IPS-18c (cell line): ENCODE results near the gene GALNT7.

Experiments
- H3K4me3 ChIP-seq: 2 replicates; pipeline ENCODE4 v1.7.0; 2013; ENCODE audit warnings: low read depth, mild to moderate bottlenecking, low read length, moderate library complexity; ENCODE audit not compliant: insufficient read depth
- H3K9me3 ChIP-seq: one replicate; pipeline ENCODE4 v1.6.1; 2013; ENCODE audit warnings: mild to moderate bottlenecking, low read length, moderate library complexity; ENCODE audit not compliant: control insufficient read depth, insufficient read depth

GALNT7 gene

GRCh38 chr4:173289353-173289727 is 120.7 kb downstream of the GALNT7 start:
- Histone ChIP-seq H3K9me3 (no peaks in the 10 kb centered on the region), H3K4me3 (no peak overlapping the region)

DNA sequence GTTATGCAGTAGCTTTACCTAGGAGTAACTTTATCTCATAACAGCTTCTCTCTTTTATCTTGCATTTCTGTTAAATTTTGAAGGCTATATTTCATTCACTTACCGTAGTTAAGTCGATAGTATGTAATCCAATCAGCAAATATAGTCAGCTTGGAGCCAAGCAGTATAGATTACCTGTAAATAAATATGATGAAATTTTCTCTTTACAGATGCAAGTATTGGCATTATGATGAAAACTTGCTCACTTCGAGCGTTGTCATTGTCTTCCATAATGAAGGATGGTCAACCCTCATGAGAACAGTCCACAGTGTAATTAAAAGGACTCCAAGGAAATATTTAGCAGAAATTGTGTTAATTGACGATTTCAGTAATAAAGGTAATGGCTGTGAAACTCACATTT is 123.3 kb downstream of the GALNT7 start:
- H3K4me3 ChIP-seq = no peak overlapping the region
- no peaks in the 10 kb centered on the region for H3K9me3 ChIP-seq

- no peaks in the 10 kb centered on the region for H3K9me3 ChIP-seq
- H3K4me3 ChIP-seq = no peak overlapping the region
Measured at GRCh38 chr4:173293663-173294062, 125.1 kb downstream of the GALNT7 start.

GRCh38 chr4:173294444-173294843 is 125.8 kb downstream of the GALNT7 start:
- no peaks in the 10 kb centered on the region for H3K9me3 ChIP-seq
- no peak overlapping the region for H3K4me3 ChIP-seq

- no peaks in the 10 kb centered on the region for H3K9me3 ChIP-seq
- no peak overlapping the region for H3K4me3 ChIP-seq
Measured at GRCh38 chr4:173301518-173302201, 133.0 kb downstream of the GALNT7 start.

- H3K4me3 ChIP-seq = no peak overlapping the region
Measured at GRCh38 chr4:173307778-173308177, 139.2 kb downstream of the GALNT7 start.

GRCh38 chr4:173311368-173311767 is 142.8 kb downstream of the GALNT7 start:
- Histone ChIP-seq H3K9me3 (no peaks in the 10 kb centered on the region), H3K4me3 (no peak overlapping the region)

More at GRCh38 chr4:173307778-173308177, 139.2 kb downstream of the GALNT7 start:
- H3K9me3 ChIP-seq = no peaks in the 10 kb centered on the region

DNA sequence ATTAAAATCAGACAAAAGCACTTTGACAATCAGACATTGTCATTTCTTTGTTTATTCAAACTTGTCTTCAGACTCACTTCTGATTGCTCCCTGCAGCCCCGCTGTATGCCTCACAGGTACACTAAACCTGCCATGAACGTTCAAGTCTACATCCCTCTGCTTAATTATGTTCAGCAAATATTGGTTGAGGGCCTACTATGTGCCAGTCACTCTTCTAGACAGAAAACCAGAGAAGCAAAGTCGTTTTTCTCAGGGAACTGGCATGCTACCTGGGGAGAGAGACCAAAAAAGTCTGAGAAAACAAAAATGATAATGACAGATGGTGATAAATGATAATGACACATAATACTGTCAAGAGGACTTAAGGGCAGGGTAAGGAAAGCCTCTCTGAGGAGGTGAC is 146.1 kb downstream of the GALNT7 start:
- Histone ChIP-seq H3K9me3 (no peaks in the 10 kb centered on the region), H3K4me3 (no peak overlapping the region)

DNA sequence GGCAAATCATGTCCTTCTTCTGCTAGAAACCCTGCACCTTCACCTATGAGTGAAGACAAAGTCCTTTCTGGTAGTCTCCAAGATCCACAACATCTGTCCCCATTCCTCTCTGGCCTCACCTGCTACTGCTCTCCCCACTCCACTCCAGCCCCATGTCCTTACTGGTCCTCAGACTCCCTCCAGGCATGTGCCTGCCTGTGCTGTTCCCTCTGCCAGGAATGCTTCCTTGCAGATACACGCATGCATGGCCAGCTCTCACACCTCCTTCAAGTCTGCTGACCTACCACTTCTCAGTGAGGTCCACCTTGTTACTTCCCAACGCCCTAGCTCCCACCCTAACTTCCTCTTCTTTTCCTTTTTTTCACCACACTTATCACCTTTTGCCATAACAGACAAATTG is 147.4 kb downstream of the GALNT7 start:
- Histone ChIP-seq H3K4me3 (no peak overlapping the region), H3K9me3 (no peaks in the 10 kb centered on the region)

DNA sequence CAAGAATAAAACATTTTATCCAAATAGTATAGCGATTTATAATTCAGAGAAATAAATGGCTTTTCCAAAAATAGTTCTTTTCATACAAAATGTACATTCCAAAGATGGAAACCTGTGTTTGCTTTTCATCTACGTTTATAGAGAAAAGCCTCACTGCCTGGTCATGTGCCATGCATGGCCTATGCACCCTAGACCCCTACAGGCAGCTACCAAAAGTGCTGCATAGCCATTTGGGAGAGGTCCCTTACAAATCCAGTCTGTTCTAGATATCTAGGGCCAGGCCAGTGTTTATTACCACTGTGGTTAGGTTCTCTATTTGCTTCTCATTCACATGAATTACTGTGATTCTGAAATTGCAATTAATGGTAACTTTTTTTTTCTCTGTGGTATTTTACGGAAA is 148.4 kb downstream of the GALNT7 start:
- no peak overlapping the region for H3K4me3 ChIP-seq
- H3K9me3 ChIP-seq = no peaks in the 10 kb centered on the region

- H3K4me3 ChIP-seq = no peak overlapping the region
Measured at GRCh38 chr4:173318240-173318639, 149.6 kb downstream of the GALNT7 start.

GRCh38 chr4:173318648-173319211 is 150.1 kb downstream of the GALNT7 start:
- no peaks in the 10 kb centered on the region for H3K9me3 ChIP-seq
- no peak overlapping the region for H3K4me3 ChIP-seq

More at GRCh38 chr4:173318240-173318639, 149.6 kb downstream of the GALNT7 start:
- no peaks in the 10 kb centered on the region for H3K9me3 ChIP-seq

- Histone ChIP-seq H3K9me3 (no peaks in the 10 kb centered on the region), H3K4me3 (no peak overlapping the region)
Measured at GRCh38 chr4:173319696-173320095, 151.1 kb downstream of the GALNT7 start.

DNA sequence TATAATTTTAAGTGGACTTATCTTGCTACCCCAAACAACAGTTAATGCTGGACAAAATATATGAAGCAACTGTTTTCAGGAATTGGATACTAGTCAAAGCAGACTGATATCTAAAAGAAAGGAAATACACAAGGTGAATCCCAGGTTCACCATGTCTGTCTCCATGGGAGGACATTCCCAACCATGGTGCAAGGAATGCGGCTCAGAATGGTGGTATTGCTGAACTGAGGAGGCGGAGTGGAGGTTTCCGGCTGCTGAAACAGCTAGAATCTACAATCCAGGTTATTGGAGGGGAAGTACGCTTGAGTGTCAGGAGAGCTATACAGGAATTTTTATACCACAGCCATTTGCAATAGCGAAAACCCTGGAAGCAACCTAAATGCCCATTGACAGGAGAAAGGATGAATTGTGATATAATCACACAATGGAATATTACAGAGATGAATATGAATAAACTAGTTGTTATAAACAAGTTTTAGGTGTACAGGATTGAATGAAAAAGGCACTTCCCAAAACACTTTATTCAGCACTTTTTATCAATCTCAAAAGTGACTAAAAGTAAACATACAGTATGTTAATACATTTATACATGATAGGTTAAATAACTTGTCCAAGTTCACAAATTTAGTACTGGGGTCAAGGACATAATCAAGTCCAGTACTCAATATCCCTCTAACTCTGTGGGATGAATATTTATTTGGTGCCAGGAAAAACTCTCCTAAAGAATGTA is 156.6 kb downstream of the GALNT7 start:
- Histone ChIP-seq H3K4me3 (no peak overlapping the region), H3K9me3 (no peaks in the 10 kb centered on the region)

DNA sequence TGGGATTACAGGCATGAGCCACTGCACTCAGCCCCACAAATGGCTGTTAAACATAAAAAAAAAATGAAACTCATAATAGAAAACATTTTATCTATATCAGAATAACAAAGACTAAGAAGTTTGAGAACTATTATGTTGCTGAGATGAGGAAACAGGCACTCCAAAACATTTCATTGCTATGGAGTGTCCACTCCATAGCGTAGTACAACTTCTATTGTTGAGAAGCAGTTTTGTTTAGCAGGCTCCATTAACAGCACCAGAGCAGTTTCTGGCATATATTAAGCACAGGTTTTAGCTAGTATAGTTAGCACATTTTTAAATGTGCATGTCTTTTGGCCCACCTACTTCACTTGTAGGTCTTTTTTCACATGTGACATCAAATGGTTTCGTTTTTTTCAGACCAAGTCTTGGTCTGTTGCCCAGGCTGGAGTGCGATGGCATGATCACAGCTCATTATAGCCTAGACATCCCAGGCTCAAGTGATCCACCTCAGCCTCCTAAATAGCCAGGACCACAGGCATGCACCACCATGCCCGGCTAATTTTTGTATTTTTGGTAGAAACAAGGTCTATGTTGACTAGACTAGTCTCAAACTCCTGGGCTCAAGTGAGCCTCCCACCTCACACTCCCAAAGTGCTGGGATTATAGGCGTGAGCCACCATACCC is 159.8 kb downstream of the GALNT7 start:
- H3K4me3 ChIP-seq = no peak overlapping the region
- no peaks in the 10 kb centered on the region for H3K9me3 ChIP-seq

- H3K9me3 ChIP-seq = no peaks in the 10 kb centered on the region
- H3K4me3 ChIP-seq = no peak overlapping the region
Measured at GRCh38 chr4:173330590-173330989, 162.0 kb downstream of the GALNT7 start.

DNA sequence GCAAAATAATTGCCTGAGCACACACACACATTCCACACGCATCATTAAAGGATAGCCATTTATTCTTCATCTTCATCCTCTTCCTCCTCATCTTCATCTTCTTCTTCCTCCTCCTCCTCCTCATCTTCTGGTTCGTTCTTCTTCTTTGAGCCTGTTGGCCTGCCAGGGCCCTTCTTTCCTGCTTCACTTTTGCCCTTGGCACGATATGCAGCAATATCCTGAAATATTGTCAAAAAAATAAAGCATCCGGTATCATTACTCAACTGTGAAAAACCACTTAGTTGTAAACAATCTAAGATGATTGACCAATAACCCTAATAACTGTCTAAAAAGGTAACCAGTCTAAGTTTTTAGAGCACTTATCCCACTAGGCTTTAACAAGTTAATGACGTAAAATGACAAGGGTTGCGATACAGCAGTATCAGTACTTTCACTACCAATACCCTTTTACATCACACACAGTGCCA is 163.4 kb downstream of the GALNT7 start:
- no peaks in the 10 kb centered on the region for H3K9me3 ChIP-seq
- no peak overlapping the region for H3K4me3 ChIP-seq
